ENCODE measurements around the gene KRTAP5-2. TPM values are rescaled to one million over a fixed set of nuclear protein-coding genes. Genes with fewer than 3 reads are reported as not detected.
A peak's percentile ranks its signal among the peaks of the same experiment; 100 is the strongest.
"Not testable (repeated sequence)": the region's sequence is repeated elsewhere in the genome, so short reads cannot be mapped to it uniquely, and the experiment has no call there.

Gene KRTAP5-2
- total RNA-seq, 1 experiment from 2014 or later = not detected

DNA sequence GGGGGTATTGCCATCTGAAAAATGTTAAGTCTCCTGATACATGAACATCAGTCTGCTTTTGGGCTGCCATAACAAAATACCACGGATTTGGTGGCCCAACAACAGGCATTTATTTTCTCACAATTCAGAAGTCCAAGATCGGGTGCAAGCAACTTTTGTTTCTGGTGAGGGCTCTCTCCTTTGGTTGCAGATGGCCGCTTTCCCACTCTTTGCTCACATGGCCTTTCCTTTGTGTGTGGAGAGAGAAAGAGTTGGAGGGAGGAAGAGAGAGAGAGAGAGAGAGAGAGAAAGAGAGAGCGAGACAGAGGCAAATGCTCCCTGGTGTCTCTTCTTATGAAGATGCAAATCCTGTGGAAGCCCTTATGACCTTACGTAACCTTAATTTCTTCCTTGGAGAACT, 2.5 kb upstream of the KRTAP5-2 start:
- Histone ChIP-seq H3F3A (ENCODE audit: insufficient read depth, low read depth) (no peaks in the 10 kb centered on the region), H3K27ac (no peak overlapping the region), H4K20me1 (ENCODE audit: insufficient read depth) (no peaks in the 10 kb centered on the region), H3K79me2 (ENCODE audit: low read depth) (no peaks in the 10 kb centered on the region), H3K4me3 (no peak overlapping the region), H3K27me3 (ENCODE audit: insufficient read depth, low read depth) (peaks cover 30% of the 10 kb centered on the region), H3K9me3 (ENCODE audit: insufficient read depth, low read depth) (no peaks in the 10 kb centered on the region), H3K9me2 (ENCODE audit: insufficient read depth) (no peaks in the 10 kb centered on the region), H3K36me3 (ENCODE audit: low read depth) (no peaks in the 10 kb centered on the region), H2AFZ (no peak overlapping the region), H3K4me1 (replicated peaks; ENCODE audit: insufficient read depth) (no peaks in the 10 kb centered on the region), H3K4me2 (no peak overlapping the region)
- no TSS peak for BruUV-seq (replicated peaks)
- ChIA-PET POLR2A (ENCODE audit: unreplicated experiment) (no interaction called here), CTCF (no interaction called here)
- intact Hi-C loops (cut with micrococcal nuclease; ENCODE audit: unreplicated experiment) = no loop called here
- TF ChIP-seq CTCF (conservative IDR thresholded peaks at IDR 0.05) = no peak
- DNase-seq = no peak

DNA sequence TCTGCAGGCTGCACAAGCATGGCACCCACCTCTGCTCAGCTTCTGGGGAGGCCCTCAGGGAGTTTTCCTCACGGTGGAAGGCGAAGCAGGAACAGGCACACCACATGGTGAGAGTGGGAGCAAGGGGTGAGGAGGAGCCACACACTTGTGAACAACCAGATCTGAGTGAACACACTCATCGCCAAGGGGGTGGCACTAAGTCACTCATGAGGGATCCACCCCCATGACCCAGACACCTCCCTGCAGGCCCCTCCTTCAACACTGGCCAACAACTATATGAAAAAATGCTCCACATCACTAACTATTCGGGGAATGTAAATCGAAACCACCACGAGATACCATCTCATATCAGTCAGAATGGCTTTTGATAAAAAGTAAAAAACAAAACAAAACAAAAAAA, 722 bp upstream of the KRTAP5-2 start:
- no peaks in the 10 kb centered on the region for H3K9me3 ChIP-seq (ENCODE audit: insufficient read depth, low read depth)
- H3F3A ChIP-seq (ENCODE audit: insufficient read depth, low read depth) = no peaks in the 10 kb centered on the region
- H3K27me3 ChIP-seq (ENCODE audit: insufficient read depth, low read depth) = peaks cover 30% of the 10 kb centered on the region
- intact Hi-C loops (cut with micrococcal nuclease; ENCODE audit: unreplicated experiment) = no loop called here
- POLR2A ChIA-PET (ENCODE audit: unreplicated experiment) = no interaction called here
- no peaks in the 10 kb centered on the region for H3K79me2 ChIP-seq (ENCODE audit: low read depth)
- no TSS peak for BruUV-seq (replicated peaks)
- no peak overlapping the region for H3K4me3 ChIP-seq
- peak; percentile 19 to 61 for DNase-seq
- H3K27ac ChIP-seq = no peak overlapping the region
- H3K9me2 ChIP-seq (ENCODE audit: insufficient read depth) = no peaks in the 10 kb centered on the region
- H2AFZ ChIP-seq = no peak overlapping the region
- no peak for TF ChIP-seq CTCF (conservative IDR thresholded peaks at IDR 0.05)
- TF ChIP-seq EZH2 (IDR thresholded peaks at IDR 0.05; ENCODE audit: low read depth) = no peak
- no peaks in the 10 kb centered on the region for H3K4me1 ChIP-seq (replicated peaks; ENCODE audit: insufficient read depth)
- CTCF ChIA-PET = no interaction called here
- H4K20me1 ChIP-seq (ENCODE audit: insufficient read depth) = no peaks in the 10 kb centered on the region
- H3K36me3 ChIP-seq (ENCODE audit: low read depth) = no peaks in the 10 kb centered on the region
- 0 out of 2 replicates have a peak overlapping the region, but pooled peaks have one; percentile 19 for H3K4me2 ChIP-seq

- H3K4me3 ChIP-seq; H4K20me1 ChIP-seq (ENCODE audit: insufficient read depth); BruUV-seq (replicated peaks); H3K79me2 ChIP-seq (ENCODE audit: low read depth); H3F3A ChIP-seq (ENCODE audit: insufficient read depth, low read depth); H2AFZ ChIP-seq; DNase-seq; CTCF ChIA-PET; H3K9me2 ChIP-seq (ENCODE audit: insufficient read depth); H3K27ac ChIP-seq; intact Hi-C loops (cut with micrococcal nuclease; ENCODE audit: unreplicated experiment); H3K4me1 ChIP-seq (replicated peaks; ENCODE audit: insufficient read depth); H3K36me3 ChIP-seq (ENCODE audit: low read depth); H3K9me3 ChIP-seq (ENCODE audit: insufficient read depth, low read depth); POLR2A ChIA-PET (ENCODE audit: unreplicated experiment): not testable (repeated sequence)
- peaks cover 30% of the 10 kb centered on the region for H3K27me3 ChIP-seq (ENCODE audit: insufficient read depth, low read depth)
- 0 out of 2 replicates have a peak overlapping the region, but pooled peaks have one; percentile 19 for H3K4me2 ChIP-seq
These were observed 312 bp upstream of the KRTAP5-2 start for GRCh38 chr11:1598406-1598805.

DNA sequence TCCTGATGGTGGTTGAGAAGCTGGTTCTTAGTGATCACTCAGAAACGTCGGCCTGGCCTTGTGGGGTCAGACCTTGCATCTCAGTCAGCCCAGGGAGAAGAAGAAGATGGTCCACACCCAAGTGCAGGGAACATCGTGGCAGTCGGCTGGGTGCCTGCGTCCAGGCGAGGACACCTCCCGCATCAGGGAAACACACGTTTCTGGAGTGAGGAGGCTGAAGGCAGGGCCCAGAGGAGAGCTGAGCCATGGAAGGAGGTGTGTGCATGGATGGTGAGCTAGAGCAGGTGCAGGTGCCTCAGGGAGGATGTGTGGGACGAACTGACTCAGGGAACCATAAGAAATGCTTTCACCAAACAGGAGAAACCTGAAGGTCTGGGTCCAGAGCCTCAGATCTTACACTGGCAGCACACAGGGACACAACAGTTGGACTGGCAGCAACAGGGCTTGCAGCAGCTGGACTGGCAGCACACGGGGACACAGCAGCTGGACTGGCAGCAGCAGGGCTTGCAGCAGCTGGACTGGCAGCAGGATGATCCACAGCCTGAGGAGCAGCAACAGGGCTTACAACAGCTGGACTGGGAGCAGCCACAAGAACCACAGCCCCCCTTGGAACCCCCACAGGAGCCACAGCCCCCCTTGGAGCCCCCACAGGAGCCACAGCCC, 632 bp downstream of the KRTAP5-2 start:
- POLR2A ChIA-PET (ENCODE audit: unreplicated experiment) = no interaction called here

More for the DNA sequence above, 632 bp downstream of the KRTAP5-2 start:
- no peak overlapping the region for H2AFZ ChIP-seq
- H3K27ac ChIP-seq = no peak overlapping the region
- H3K27me3 ChIP-seq (ENCODE audit: insufficient read depth, low read depth) = peaks cover 33% of the 10 kb centered on the region
- no TSS peak for BruUV-seq (replicated peaks)
- no peaks in the 10 kb centered on the region for H3F3A ChIP-seq (ENCODE audit: insufficient read depth, low read depth)
- H3K36me3 ChIP-seq (ENCODE audit: low read depth) = no peaks in the 10 kb centered on the region
- H3K79me2 ChIP-seq (ENCODE audit: low read depth) = no peaks in the 10 kb centered on the region
- no peaks in the 10 kb centered on the region for H3K9me2 ChIP-seq (ENCODE audit: insufficient read depth)
- TF ChIP-seq CTCF (conservative IDR thresholded peaks at IDR 0.05) (no peak), EZH2 (IDR thresholded peaks at IDR 0.05; ENCODE audit: low read depth) (no peak)
- H3K4me3 ChIP-seq = no peak overlapping the region
- intact Hi-C loops (cut with micrococcal nuclease; ENCODE audit: unreplicated experiment) = no loop called here
- no peak for DNase-seq
- no peak overlapping the region for H3K4me2 ChIP-seq
- no peaks in the 10 kb centered on the region for H3K9me3 ChIP-seq (ENCODE audit: insufficient read depth, low read depth)
- no peaks in the 10 kb centered on the region for H3K4me1 ChIP-seq (replicated peaks; ENCODE audit: insufficient read depth)
- no peaks in the 10 kb centered on the region for H4K20me1 ChIP-seq (ENCODE audit: insufficient read depth)
- CTCF ChIA-PET = no interaction called here

Measured in PC-9 (cell line).